ENCODE results near the gene SLC7A11. TPM values are rescaled to one million over a fixed set of nuclear protein-coding genes. Genes with fewer than 3 reads are reported as not detected.

Gene SLC7A11
- total RNA-seq, 1 donor = 55.7 TPM

GRCh38 chr4:138255917-138256597 is 13.9 kb upstream of the SLC7A11 start:
- no peaks in the 10 kb centered on the region for H3K36me3 ChIP-seq (ENCODE audit: insufficient read depth, low read length)
- H3K27ac ChIP-seq (ENCODE audit: low read depth, low read length) = no peak overlapping the region
- no peak for TF ChIP-seq CTCF (IDR thresholded peaks at IDR 0.05; ENCODE audit: extremely low read depth, low read depth, low read length)
- peak overlapping the region; percentile 45 for H3K4me2 ChIP-seq (ENCODE audit: insufficient read depth, low read length)
- H3K4me3 ChIP-seq (ENCODE audit: insufficient read depth, low read length) = no peak overlapping the region
- H3K79me2 ChIP-seq (ENCODE audit: insufficient read depth, low read length) = no peaks in the 10 kb centered on the region
- no peaks in the 10 kb centered on the region for H3K9me3 ChIP-seq (ENCODE audit: low read depth, low read length)
- no peak for DNase-seq (ENCODE audit: insufficient read length, low spot score, missing footprints)
- H2AFZ ChIP-seq (ENCODE audit: low read length) = peak overlapping the region; percentile 75
- H4K20me1 ChIP-seq (ENCODE audit: insufficient read depth, low read length) = no peaks in the 10 kb centered on the region
- H3K27me3 ChIP-seq (ENCODE audit: insufficient read depth, low read length) = no peaks in the 10 kb centered on the region
- peaks cover 18% of the 10 kb centered on the region for H3K4me1 ChIP-seq (ENCODE audit: insufficient read depth, low read length)

GRCh38 chr4:138252551-138252950 is 10.4 kb upstream of the SLC7A11 start:
- TF ChIP-seq CTCF (IDR thresholded peaks at IDR 0.05; ENCODE audit: extremely low read depth, low read depth, low read length) = no peak
- no peaks in the 10 kb centered on the region for H3K27me3 ChIP-seq (ENCODE audit: insufficient read depth, low read length)
- peak overlapping the region; percentile 12 for H3K27ac ChIP-seq (ENCODE audit: low read depth, low read length)
- no peak overlapping the region for H3K4me3 ChIP-seq (ENCODE audit: insufficient read depth, low read length)
- H2AFZ ChIP-seq (ENCODE audit: low read length) = no peak overlapping the region
- no peak for DNase-seq (ENCODE audit: insufficient read length, low spot score, missing footprints)
- no peaks in the 10 kb centered on the region for H3K79me2 ChIP-seq (ENCODE audit: insufficient read depth, low read length)
- H3K9me3 ChIP-seq (ENCODE audit: low read depth, low read length) = no peaks in the 10 kb centered on the region
- peaks cover 20% of the 10 kb centered on the region for H3K4me1 ChIP-seq (ENCODE audit: insufficient read depth, low read length)
- H3K36me3 ChIP-seq (ENCODE audit: insufficient read depth, low read length) = no peaks in the 10 kb centered on the region
- no peaks in the 10 kb centered on the region for H4K20me1 ChIP-seq (ENCODE audit: insufficient read depth, low read length)
- no peak overlapping the region for H3K4me2 ChIP-seq (ENCODE audit: insufficient read depth, low read length)

- H3K4me1 ChIP-seq (ENCODE audit: insufficient read depth, low read length) = peaks cover 20% of the 10 kb centered on the region
- peak overlapping the region; percentile 3 for H3K4me2 ChIP-seq (ENCODE audit: insufficient read depth, low read length)
- H2AFZ ChIP-seq (ENCODE audit: low read length) = peak overlapping the region; percentile 32
- peak; percentile 45 for DNase-seq (ENCODE audit: insufficient read length, low spot score, missing footprints)
- no peak overlapping the region for H3K4me3 ChIP-seq (ENCODE audit: insufficient read depth, low read length)
- no peaks in the 10 kb centered on the region for H3K27me3 ChIP-seq (ENCODE audit: insufficient read depth, low read length)
- no peaks in the 10 kb centered on the region for H3K36me3 ChIP-seq (ENCODE audit: insufficient read depth, low read length)
- H3K27ac ChIP-seq (ENCODE audit: low read depth, low read length) = peak overlapping the region; percentile 12
- no peak for TF ChIP-seq CTCF (IDR thresholded peaks at IDR 0.05; ENCODE audit: extremely low read depth, low read depth, low read length)
- H3K9me3 ChIP-seq (ENCODE audit: low read depth, low read length) = no peaks in the 10 kb centered on the region
- no peaks in the 10 kb centered on the region for H4K20me1 ChIP-seq (ENCODE audit: insufficient read depth, low read length)
- no peaks in the 10 kb centered on the region for H3K79me2 ChIP-seq (ENCODE audit: insufficient read depth, low read length)
These were observed 9.8 kb upstream of the SLC7A11 start for GRCh38 chr4:138251938-138252337.

DNA sequence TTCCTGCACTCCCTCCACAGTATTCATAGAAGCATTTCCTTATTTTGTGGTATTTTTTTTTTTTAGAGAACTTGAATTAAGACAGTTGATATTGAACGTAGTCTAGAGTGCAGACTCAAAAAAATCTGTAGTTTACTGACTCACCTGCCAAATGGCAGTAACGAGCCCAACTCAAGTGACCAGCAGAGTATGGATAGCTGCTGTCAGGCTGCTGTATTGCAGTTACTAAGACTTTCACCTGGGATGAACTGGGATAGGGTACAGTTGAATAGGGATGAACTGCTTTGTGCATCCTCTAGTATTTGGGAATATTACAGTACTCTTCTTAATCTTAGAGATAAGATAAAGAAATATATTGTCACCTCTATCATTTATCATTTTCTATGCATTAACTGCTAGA is 7.0 kb upstream of the SLC7A11 start:
- no peak for DNase-seq (ENCODE audit: insufficient read length, low spot score, missing footprints)
- Histone ChIP-seq H3K27me3 (ENCODE audit: insufficient read depth, low read length) (no peaks in the 10 kb centered on the region), H3K4me3 (ENCODE audit: insufficient read depth, low read length) (no peak overlapping the region), H2AFZ (ENCODE audit: low read length) (no peak overlapping the region), H4K20me1 (ENCODE audit: insufficient read depth, low read length) (no peaks in the 10 kb centered on the region), H3K4me2 (ENCODE audit: insufficient read depth, low read length) (no peak overlapping the region), H3K79me2 (ENCODE audit: insufficient read depth, low read length) (no peaks in the 10 kb centered on the region), H3K9me3 (ENCODE audit: low read depth, low read length) (no peaks in the 10 kb centered on the region), H3K4me1 (ENCODE audit: insufficient read depth, low read length) (peaks cover 20% of the 10 kb centered on the region), H3K27ac (ENCODE audit: low read depth, low read length) (no peak overlapping the region), H3K36me3 (ENCODE audit: insufficient read depth, low read length) (no peaks in the 10 kb centered on the region)
- TF ChIP-seq CTCF (IDR thresholded peaks at IDR 0.05; ENCODE audit: extremely low read depth, low read depth, low read length) = no peak
